SK-N-SH treated with all-trans-retinoic acid at 6 μM for 48 hours (cell line): ENCODE measurements around the gene BATF3.

Experiments
- ATAC-seq: fragments of 200-7000 bp; cut with Tn5 transposase; 3 replicates; pipeline ENCODE4 v1.9.1; 2020; ENCODE audit warnings: mild to moderate bottlenecking, moderate library complexity
- ARNTL ChIP-seq: fragments of 450-650 bp; formaldehyde crosslinking; IDR thresholded peaks from 2 replicates; pipeline ENCODE4 v1.5.0; 2020; ENCODE audit warnings: low read depth, mild to moderate bottlenecking, moderate library complexity, borderline replicate concordance
- BACH2 ChIP-seq: fragments of 250-450 bp; sonication (Bioruptor Pico); IDR thresholded peaks from 2 replicates; pipeline ENCODE4 v1.9.0; 2021; ENCODE audit warnings: mild to moderate bottlenecking, borderline replicate concordance
- CSDC2 ChIP-seq: fragments of 250-450 bp; sonication (Bioruptor Pico); IDR thresholded peaks from 2 replicates; pipeline ENCODE4 v1.5.0; 2020; ENCODE audit warnings: mild to moderate bottlenecking, moderate library complexity
- ESRRG ChIP-seq: fragments of 250-450 bp; sonication (Bioruptor Pico); IDR thresholded peaks from 2 replicates; pipeline ENCODE4 v1.6.1; 2021; ENCODE audit warnings: mild to moderate bottlenecking
- ISL1 ChIP-seq: fragments of 250-450 bp; sonication (Bioruptor Pico); IDR thresholded peaks from 2 replicates; pipeline ENCODE4 v2.1.2; 2022; ENCODE audit warnings: mild to moderate bottlenecking, moderate library complexity
- OSR1 ChIP-seq: fragments of 250-450 bp; sonication (Bioruptor Pico); IDR thresholded peaks from 2 replicates; pipeline ENCODE4 v1.8.0; 2022; ENCODE audit warnings: moderate library complexity, mild to moderate bottlenecking, inconsistent platforms
- PPARA ChIP-seq: fragments of 250-450 bp; sonication (Bioruptor Pico); IDR thresholded peaks from 2 replicates; pipeline ENCODE4 v1.5.0; 2020; ENCODE audit warnings: mild to moderate bottlenecking, borderline replicate concordance
- SNAI2 ChIP-seq: fragments of 250-450 bp; sonication (Bioruptor Pico); IDR thresholded peaks from 2 replicates; pipeline ENCODE4 v1.5.0; 2020; ENCODE audit warnings: mild to moderate bottlenecking, moderate library complexity
- TCF4 ChIP-seq: fragments of 250-450 bp; sonication (Bioruptor Pico); IDR thresholded peaks from 2 replicates; pipeline ENCODE4 v1.8.0; 2021; ENCODE audit warnings: mild to moderate bottlenecking, moderate library complexity, borderline replicate concordance
- TOX ChIP-seq: fragments of 250-450 bp; sonication (Bioruptor Pico); IDR thresholded peaks from 2 replicates; pipeline ENCODE4 v1.8.0; 2021; ENCODE audit warnings: mild to moderate bottlenecking, moderate library complexity, borderline replicate concordance
- ZC3H10 ChIP-seq: fragments of 250-450 bp; sonication (Bioruptor Pico); IDR thresholded peaks from 2 replicates; pipeline ENCODE4 v1.5.1; 2021; ENCODE audit warnings: mild to moderate bottlenecking, moderate library complexity
- ZFP3 ChIP-seq: fragments of 250-450 bp; sonication (Bioruptor Pico); IDR thresholded peaks from 2 replicates; pipeline ENCODE4 v1.5.0; 2020; ENCODE audit warnings: mild to moderate bottlenecking, moderate library complexity
- ZFP30 ChIP-seq: fragments of 450-650 bp; formaldehyde crosslinking; IDR thresholded peaks from 2 replicates; pipeline ENCODE4 v1.5.0; 2022; ENCODE audit warnings: mild to moderate bottlenecking, moderate library complexity
- ZNF70 ChIP-seq: fragments of 450-650 bp; formaldehyde crosslinking; IDR thresholded peaks from 2 replicates; pipeline ENCODE4 v1.5.0; 2020; ENCODE audit warnings: mild to moderate bottlenecking, moderate library complexity
- ZNF8 ChIP-seq: fragments of 450-650 bp; formaldehyde crosslinking; IDR thresholded peaks from 2 replicates; pipeline ENCODE4 v1.5.0; 2020; ENCODE audit warnings: mild to moderate bottlenecking, moderate library complexity
- TF ChIP-seq, protein P1 (sequence below): fragments of 250-450 bp; sonication (Bioruptor Pico); IDR thresholded peaks from 2 replicates; pipeline ENCODE4 v1.8.0; 2020; ENCODE audit warnings: mild to moderate bottlenecking, moderate library complexity, borderline replicate concordance
- TF ChIP-seq, protein P2 (sequence below): fragments of 250-450 bp; sonication (Bioruptor Pico); IDR thresholded peaks from 2 replicates; pipeline ENCODE4 v1.5.1; 2021; ENCODE audit warnings: mild to moderate bottlenecking, moderate library complexity
- TF ChIP-seq, protein P3 (sequence below): fragments of 250-450 bp; sonication (Bioruptor Pico); IDR thresholded peaks from 2 replicates; pipeline ENCODE4 v1.5.1; 2020; ENCODE audit warnings: low read depth, mild to moderate bottlenecking, moderate library complexity
- TF ChIP-seq, protein P4 (sequence below): fragments of 250-450 bp; sonication (Bioruptor Pico); IDR thresholded peaks from 2 replicates; pipeline ENCODE4 v1.8.0; 2021; ENCODE audit warnings: low read depth, mild to moderate bottlenecking, moderate library complexity, borderline replicate concordance

Gene BATF3

DNA sequence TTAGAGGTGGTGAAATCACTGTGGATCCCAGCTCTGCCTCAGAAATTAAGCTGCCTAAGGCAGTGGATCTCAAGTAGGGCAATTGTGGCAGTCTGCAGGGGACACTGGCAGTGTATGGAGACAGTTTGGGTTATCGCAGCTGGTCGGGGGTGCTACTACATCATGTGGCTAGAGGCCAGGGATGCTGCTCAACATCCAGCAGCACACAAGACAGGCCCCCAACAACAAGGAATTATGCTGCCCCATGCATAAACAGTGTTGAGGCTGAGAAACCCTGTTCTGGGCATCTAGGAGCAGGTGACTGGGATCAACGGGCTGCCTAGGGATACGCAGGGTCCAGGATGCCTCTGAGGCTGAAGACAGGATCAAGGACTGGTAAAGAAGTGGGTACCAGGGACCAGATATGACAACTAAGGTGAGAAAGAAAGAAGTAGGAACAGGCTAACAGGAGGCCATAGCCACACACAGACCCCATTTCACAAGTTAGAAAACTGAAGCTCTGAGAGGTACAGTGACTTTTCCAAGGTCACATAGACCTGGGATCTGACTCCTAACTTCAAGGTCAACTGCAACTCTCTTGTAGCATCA lies 8.7 kb downstream of the BATF3 start (continued):
- no peak for TF ChIP-seq TOX (CRISPR knock-in tag)
- no peak for TF ChIP-seq ESRRG (CRISPR knock-in tag)
- TF ChIP-seq OSR1 (CRISPR knock-in tag): no peak
- TF ChIP-seq, protein P1, sequence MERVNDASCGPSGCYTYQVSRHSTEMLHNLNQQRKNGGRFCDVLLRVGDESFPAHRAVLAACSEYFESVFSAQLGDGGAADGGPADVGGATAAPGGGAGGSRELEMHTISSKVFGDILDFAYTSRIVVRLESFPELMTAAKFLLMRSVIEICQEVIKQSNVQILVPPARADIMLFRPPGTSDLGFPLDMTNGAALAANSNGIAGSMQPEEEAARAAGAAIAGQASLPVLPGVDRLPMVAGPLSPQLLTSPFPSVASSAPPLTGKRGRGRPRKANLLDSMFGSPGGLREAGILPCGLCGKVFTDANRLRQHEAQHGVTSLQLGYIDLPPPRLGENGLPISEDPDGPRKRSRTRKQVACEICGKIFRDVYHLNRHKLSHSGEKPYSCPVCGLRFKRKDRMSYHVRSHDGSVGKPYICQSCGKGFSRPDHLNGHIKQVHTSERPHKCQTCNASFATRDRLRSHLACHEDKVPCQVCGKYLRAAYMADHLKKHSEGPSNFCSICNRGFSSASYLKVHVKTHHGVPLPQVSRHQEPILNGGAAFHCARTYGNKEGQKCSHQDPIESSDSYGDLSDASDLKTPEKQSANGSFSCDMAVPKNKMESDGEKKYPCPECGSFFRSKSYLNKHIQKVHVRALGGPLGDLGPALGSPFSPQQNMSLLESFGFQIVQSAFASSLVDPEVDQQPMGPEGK: no peak
- TF ChIP-seq ZNF8 (CRISPR knock-in tag): no peak

DNA sequence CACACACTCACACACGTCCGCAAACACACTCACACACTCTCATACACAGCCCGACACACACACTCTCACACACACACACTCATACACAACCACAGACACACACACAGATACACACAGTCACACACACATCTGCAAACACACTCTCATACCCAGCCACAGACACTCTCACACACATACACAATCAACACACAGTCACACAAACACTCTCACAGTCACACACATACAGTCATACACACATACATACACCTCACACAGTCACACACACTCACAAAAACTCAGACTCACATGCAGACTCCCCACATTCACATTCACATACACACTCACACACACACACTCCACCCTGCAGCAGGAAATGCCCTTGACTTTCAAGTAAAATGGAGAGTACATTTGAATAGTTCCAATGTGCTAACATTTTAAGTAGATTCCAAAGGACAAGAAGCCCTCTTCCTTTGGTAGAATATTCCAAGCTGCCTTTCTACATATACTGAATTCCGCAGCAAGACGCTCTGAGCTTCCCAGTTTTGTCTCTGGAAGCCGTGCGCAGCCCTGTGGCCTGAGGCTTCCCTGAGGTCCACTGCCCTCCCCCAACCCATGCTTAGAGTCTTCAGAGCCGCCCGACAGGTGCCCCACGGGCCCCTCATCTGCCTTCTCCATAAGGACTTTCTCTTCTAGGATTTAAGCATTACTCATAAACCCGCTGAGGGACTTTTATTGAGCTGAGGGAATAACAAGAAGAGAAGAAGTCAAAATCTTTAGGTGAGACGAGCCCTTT lies 9.7 kb downstream of the BATF3 start:
- no peak for ATAC-seq
- TF ChIP-seq BACH2 (CRISPR knock-in tag) (no peak), ESRRG (CRISPR knock-in tag) (no peak), ARNTL (CRISPR knock-in tag) (no peak), ZC3H10 (CRISPR knock-in tag) (no peak), ZFP30 (CRISPR knock-in tag) (no peak)
- TF ChIP-seq, protein P2, sequence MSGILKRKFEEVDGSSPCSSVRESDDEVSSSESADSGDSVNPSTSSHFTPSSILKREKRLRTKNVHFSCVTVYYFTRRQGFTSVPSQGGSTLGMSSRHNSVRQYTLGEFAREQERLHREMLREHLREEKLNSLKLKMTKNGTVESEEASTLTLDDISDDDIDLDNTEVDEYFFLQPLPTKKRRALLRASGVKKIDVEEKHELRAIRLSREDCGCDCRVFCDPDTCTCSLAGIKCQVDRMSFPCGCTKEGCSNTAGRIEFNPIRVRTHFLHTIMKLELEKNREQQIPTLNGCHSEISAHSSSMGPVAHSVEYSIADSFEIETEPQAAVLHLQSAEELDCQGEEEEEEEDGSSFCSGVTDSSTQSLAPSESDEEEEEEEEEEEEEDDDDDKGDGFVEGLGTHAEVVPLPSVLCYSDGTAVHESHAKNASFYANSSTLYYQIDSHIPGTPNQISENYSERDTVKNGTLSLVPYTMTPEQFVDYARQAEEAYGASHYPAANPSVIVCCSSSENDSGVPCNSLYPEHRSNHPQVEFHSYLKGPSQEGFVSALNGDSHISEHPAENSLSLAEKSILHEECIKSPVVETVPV (CRISPR knock-in tag): no peak

DNA sequence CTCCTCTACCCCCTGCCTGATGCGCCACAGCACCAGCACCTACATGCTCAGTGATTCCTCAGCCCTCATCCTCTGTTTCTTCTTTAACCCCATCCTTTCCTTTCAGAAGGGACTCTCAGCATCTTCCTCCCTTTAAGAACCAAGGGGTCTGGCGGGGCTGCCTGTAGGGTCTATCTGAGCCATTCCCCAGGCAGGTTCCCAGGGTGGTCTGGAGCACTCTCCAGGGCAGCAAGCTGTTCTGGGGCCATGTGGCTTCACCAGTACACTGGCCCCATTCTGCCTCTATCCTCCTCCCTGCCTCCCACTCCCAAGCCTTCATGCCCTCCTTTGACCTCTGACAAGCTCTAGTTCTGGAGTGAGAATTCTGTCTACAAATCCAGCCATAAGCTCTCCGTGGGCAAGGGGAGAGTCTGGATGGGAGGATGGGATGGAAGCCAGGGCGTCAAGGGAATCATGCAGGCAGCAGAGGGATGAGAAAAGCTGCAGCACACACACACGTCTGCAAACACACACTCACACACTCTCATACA lies 10.4 kb downstream of the BATF3 start:
- no peak for ATAC-seq
- TF ChIP-seq ZFP30 (CRISPR knock-in tag): no peak
- no peak for TF ChIP-seq OSR1 (CRISPR knock-in tag)
- TF ChIP-seq ZC3H10 (CRISPR knock-in tag): no peak
- TF ChIP-seq PPARA (CRISPR knock-in tag): no peak

DNA sequence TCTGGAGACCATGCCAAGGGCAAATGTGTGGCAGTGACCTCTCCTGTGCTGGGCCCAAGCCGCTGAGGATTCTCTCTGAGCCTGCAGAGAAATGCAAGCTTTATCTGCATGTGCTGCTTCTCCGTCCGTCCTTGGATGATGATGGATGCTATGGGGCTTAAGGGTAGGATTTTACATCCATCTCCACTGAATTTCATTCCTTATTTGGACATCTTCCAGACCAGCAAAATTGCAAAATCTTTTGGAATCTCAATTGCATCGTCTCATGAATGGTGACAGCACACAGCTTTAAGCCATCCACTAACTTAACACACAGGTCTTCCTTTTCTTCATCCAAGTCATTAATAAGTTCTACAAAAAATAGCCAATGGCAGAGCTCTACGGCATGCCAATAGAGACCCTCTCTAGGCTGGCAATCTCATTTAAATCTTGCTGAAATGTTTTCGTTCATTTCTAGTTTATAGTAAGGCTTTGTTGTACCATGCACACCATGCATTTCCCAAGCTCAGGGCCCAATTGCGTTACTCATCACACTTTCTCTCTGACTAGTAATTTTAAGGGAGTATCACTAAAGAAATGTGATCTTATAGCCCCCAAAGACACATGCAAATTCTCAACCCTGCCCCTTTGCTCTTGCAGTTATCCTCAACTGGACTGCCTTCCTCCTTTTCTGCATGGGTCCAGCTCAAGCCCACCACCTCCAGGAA lies 11.1 kb downstream of the BATF3 start:
- TF ChIP-seq TCF4 (CRISPR knock-in tag): no peak
- no peak for TF ChIP-seq CSDC2 (CRISPR knock-in tag)
- no peak for TF ChIP-seq PPARA (CRISPR knock-in tag)
- TF ChIP-seq ZNF70: no peak
- no peak for TF ChIP-seq ZNF8 (CRISPR knock-in tag)
- TF ChIP-seq ISL1 (CRISPR knock-in tag): no peak
- TF ChIP-seq SNAI2 (CRISPR knock-in tag): no peak
- no peak for TF ChIP-seq OSR1 (CRISPR knock-in tag)
- no peak for TF ChIP-seq TOX (CRISPR knock-in tag)
- TF ChIP-seq, protein P3, sequence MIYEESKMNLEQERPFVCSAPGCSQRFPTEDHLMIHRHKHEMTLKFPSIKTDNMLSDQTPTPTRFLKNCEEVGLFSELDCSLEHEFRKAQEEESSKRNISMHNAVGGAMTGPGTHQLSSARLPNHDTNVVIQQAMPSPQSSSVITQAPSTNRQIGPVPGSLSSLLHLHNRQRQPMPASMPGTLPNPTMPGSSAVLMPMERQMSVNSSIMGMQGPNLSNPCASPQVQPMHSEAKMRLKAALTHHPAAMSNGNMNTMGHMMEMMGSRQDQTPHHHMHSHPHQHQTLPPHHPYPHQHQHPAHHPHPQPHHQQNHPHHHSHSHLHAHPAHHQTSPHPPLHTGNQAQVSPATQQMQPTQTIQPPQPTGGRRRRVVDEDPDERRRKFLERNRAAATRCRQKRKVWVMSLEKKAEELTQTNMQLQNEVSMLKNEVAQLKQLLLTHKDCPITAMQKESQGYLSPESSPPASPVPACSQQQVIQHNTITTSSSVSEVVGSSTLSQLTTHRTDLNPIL (CRISPR knock-in tag): no peak
- TF ChIP-seq ZFP3: no peak
- TF ChIP-seq, protein P4, sequence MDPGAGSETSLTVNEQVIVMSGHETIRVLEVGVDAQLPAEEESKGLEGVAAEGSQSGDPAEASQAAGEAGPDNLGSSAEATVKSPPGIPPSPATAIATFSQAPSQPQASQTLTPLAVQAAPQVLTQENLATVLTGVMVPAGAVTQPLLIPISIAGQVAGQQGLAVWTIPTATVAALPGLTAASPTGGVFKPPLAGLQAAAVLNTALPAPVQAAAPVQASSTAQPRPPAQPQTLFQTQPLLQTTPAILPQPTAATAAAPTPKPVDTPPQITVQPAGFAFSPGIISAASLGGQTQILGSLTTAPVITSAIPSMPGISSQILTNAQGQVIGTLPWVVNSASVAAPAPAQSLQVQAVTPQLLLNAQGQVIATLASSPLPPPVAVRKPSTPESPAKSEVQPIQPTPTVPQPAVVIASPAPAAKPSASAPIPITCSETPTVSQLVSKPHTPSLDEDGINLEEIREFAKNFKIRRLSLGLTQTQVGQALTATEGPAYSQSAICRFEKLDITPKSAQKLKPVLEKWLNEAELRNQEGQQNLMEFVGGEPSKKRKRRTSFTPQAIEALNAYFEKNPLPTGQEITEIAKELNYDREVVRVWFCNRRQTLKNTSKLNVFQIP (CRISPR knock-in tag): no peak
- TF ChIP-seq ARNTL (CRISPR knock-in tag): no peak
- no peak for ATAC-seq
